Measurements from ENCODE around the gene PIEZO1. TPM values are rescaled to one million over a fixed set of nuclear protein-coding genes. Genes with fewer than 3 reads are reported as not detected.

The PIEZO1 gene
- total RNA-seq, 1 donor from 2014 or later = 196 TPM

DNA sequence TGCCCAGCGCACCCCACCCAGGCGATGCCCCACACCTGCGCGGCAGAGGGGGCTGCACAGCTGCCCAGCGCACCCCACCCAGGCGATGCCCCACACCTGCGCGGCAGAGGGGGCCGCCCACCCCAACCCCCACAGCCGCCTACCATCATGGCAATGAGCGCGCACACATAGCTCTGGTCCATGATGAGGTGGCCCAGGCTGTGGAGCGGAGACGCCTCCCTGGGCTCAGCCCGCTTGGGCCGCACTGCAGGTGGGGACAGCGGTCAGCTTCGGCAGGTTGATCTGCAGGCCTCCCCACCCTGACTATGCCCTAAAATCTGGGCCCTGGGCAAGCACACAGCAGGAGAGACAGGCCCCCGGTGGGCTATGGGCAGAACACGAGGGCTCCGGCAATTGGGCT is 48.5 kb downstream of the PIEZO1 start:
- intact Hi-C loops (cut with DNase I) = no loop called here
- Histone ChIP-seq H3K4me1 (peaks cover 5% of the 10 kb centered on the region), H3K36me3 (peaks cover 65% of the 10 kb centered on the region), H3K4me3 (no peak overlapping the region), H3K27me3 (no peaks in the 10 kb centered on the region), H3K9me3 (no peaks in the 10 kb centered on the region), H3K27ac (no peak overlapping the region)
- TF ChIP-seq, protein P1, sequence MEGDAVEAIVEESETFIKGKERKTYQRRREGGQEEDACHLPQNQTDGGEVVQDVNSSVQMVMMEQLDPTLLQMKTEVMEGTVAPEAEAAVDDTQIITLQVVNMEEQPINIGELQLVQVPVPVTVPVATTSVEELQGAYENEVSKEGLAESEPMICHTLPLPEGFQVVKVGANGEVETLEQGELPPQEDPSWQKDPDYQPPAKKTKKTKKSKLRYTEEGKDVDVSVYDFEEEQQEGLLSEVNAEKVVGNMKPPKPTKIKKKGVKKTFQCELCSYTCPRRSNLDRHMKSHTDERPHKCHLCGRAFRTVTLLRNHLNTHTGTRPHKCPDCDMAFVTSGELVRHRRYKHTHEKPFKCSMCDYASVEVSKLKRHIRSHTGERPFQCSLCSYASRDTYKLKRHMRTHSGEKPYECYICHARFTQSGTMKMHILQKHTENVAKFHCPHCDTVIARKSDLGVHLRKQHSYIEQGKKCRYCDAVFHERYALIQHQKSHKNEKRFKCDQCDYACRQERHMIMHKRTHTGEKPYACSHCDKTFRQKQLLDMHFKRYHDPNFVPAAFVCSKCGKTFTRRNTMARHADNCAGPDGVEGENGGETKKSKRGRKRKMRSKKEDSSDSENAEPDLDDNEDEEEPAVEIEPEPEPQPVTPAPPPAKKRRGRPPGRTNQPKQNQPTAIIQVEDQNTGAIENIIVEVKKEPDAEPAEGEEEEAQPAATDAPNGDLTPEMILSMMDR (IDR thresholded peaks at IDR 0.05) = no peak
- DNase-seq (no peak), ATAC-seq (no peak)

DNA sequence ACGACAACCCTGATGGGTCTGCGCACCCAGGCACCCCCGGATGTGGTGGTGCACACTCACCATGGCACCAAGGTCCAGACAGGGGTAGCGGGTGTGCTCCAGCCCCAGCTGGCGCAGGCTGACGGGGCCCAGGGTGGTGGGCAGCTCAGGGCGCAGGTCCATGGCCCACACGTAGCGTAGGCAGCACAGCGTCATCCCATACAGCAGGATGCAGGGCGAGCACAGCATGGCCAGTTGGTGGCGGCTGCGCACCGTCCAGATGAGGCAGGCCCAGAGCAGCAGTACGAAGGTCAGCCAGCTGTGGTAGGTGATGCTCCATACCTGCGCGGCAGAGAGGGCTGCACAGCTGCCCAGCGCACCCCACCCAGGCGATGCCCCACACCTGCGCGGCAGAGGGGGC is 48.9 kb downstream of the PIEZO1 start:
- DNase-seq (no peak), ATAC-seq (no peak)
- H3K9me3 ChIP-seq = no peaks in the 10 kb centered on the region
- intact Hi-C loops (cut with DNase I) = no loop called here
- TF ChIP-seq, protein P1 (IDR thresholded peaks at IDR 0.05) = no peak
- no peak overlapping the region for H3K27ac ChIP-seq
- peaks cover 66% of the 10 kb centered on the region for H3K36me3 ChIP-seq
- no peak overlapping the region for H3K4me3 ChIP-seq
- no peaks in the 10 kb centered on the region for H3K27me3 ChIP-seq
- H3K4me1 ChIP-seq = peaks cover 5% of the 10 kb centered on the region

DNA sequence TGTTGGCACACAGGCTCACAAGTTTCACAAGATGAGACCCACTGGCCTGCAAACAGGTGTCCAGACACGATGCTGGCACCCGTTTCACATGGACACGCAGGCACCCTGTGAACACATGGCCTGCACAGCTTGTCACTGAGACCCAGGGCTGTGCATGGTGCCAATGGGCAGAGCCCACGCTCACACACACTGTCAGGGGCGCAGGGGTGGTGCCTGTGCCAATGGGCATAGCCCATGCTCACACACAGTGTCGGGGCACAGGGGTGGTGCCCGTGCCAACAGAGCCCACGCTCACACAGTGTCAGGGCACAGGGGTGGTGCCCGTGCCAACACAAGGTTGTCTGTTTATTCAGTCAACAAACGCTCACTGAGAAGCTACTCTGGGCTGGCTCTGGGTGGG is 49.4 kb downstream of the PIEZO1 start:
- TF ChIP-seq, protein P1 (IDR thresholded peaks at IDR 0.05) = no peak
- intact Hi-C loops (cut with DNase I) = no loop called here
- no peak overlapping the region for H3K27ac ChIP-seq
- H3K9me3 ChIP-seq = no peaks in the 10 kb centered on the region
- DNase-seq = no peak
- no peak overlapping the region for H3K4me3 ChIP-seq
- H3K27me3 ChIP-seq = no peaks in the 10 kb centered on the region
- H3K36me3 ChIP-seq = peaks cover 66% of the 10 kb centered on the region
- H3K4me1 ChIP-seq = peaks cover 5% of the 10 kb centered on the region
- ATAC-seq = no peak

DNA sequence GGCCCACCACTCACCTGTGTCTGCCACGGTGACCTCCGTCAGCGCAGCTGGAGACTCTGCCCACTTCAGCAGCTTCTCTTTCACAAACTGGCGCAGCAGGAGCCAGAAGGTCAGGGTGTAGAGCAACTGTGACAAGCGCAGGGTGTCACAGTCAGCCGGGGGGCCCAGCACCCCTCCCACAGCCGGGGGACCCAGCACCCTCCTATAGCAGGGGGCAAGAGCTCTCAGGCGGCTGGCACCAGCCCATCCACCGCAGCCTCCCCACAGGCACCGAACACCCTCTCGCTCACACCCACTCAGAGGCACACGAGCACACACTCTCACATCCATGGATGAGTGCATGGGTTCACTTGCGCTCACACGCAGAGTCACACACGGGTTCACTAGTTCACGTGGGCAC is 49.9 kb downstream of the PIEZO1 start:
- Histone ChIP-seq H3K27ac (no peak overlapping the region), H3K27me3 (no peaks in the 10 kb centered on the region), H3K4me1 (peaks cover 5% of the 10 kb centered on the region), H3K9me3 (no peaks in the 10 kb centered on the region), H3K4me3 (no peak overlapping the region), H3K36me3 (peaks cover 65% of the 10 kb centered on the region)
- ATAC-seq (no peak), DNase-seq (no peak)
- TF ChIP-seq, protein P1 (IDR thresholded peaks at IDR 0.05) = no peak
- intact Hi-C loops (cut with DNase I) = no loop called here

DNA sequence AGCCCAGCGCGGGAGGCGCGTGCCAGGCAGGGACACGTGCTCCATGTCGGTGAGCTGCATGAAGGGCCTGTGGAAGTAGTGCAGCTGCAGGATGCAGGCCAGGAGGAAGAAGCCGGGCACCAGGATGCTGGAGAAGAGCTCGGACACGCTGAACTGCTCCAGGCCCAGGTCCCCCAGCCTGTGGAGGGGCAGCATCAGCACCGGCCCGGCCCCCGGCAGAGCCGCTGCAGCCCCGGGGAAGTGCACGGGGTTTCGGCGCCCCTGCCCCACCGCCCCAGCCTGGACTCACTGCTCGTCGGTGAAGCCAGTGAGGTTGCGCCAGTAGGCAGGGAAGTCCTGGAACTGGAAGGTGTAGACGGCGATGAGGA is 50.7 kb downstream of the PIEZO1 start:
- H3K4me3 ChIP-seq = no peak overlapping the region
- DNase-seq = no peak
- H3K4me1 ChIP-seq = peaks cover 5% of the 10 kb centered on the region
- no peak for ATAC-seq
- TF ChIP-seq, protein P1 (IDR thresholded peaks at IDR 0.05) = no peak
- no peak overlapping the region for H3K27ac ChIP-seq
- peaks cover 69% of the 10 kb centered on the region for H3K36me3 ChIP-seq
- intact Hi-C loops (cut with DNase I) = no loop called here
- no peaks in the 10 kb centered on the region for H3K9me3 ChIP-seq
- H3K27me3 ChIP-seq = no peaks in the 10 kb centered on the region

DNA sequence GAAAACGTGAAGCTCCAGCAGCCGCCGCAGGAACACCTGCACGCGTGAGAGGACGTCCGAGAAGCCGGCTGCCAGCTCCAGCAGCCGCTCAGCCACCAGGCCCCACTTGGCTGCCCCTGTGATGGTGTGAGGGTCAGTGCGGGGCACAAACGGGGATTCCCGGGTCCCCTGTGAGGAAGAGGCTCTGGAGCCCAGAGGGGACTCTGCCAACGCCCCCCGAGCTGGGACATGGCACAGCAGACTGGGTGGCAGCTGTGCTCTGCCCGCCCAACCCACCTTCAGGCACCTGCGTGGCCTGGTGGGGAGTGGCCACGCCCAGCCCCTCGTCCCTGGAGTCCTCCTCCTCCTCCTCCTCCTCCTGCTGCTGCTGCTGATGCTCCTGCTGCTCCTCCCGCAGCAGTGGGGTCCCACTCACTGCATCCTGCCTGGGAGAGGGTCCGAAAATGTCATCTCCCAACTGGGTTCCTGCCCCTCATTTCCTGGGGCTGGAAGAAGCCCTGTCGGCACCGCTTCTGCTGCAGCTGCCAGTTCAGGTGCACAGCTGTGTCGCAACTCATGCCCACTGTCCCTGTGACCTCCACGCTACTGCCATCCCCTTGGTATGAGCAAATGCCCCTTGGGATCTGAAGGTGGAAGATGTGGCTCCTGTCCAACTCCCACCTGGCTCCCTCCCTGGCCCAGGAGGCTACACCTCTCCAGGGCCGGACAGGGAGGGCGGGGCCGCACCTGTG is 51.2 kb downstream of the PIEZO1 start:
- Histone ChIP-seq H3K27ac (no peak overlapping the region), H3K9me3 (no peaks in the 10 kb centered on the region), H3K4me1 (peaks cover 5% of the 10 kb centered on the region), H3K27me3 (no peaks in the 10 kb centered on the region), H3K36me3 (peaks cover 69% of the 10 kb centered on the region), H3K4me3 (no peak overlapping the region)
- ATAC-seq (no peak), DNase-seq (no peak)
- intact Hi-C loops (cut with DNase I) = no loop called here
- TF ChIP-seq, protein P1 (IDR thresholded peaks at IDR 0.05) = no peak
